Measurements from ENCODE around the gene MYH15. TPM values are rescaled to one million over a fixed set of nuclear protein-coding genes. Genes with fewer than 3 reads are reported as not detected.

Gene MYH15
- total and polyA plus RNA-seq, 7 donors = under 0.01 to 0.60 (median 0.31) TPM; not detected in 3

DNA sequence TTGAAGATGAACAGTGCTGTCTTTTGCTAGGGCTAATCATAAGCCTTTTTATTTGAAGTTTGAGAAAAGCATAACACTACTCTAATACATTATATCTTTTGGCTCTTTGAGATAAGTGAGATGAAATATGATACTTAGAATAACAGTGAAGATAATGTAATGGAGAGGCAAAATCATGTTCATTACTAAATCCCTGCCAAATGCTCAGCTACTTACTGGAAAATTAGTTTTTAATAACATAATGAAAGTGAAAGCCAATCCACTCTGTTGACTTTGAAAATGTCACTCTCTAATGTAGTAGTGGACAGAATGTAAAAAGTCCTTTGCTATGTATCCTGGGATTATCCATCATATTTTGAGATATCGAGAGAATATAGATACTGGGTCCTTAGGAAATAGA lies 35.9 kb upstream of the MYH15 start:
- no peaks in the 10 kb centered on the region for H3K27me3 ChIP-seq
- no peak for DNase-seq
- H3K4me3 ChIP-seq = no peak overlapping the region
- intact Hi-C loops (cut with DNase I) = no loop called here
- no peaks in the 10 kb centered on the region for H3K36me3 ChIP-seq
- no peaks in the 10 kb centered on the region for H3K4me1 ChIP-seq
- WGBS, 2 donors = 91 to 92% methylated on average over 1 of the region's 1 CpG
- TF ChIP-seq POLR2A (IDR thresholded peaks at IDR 0.05) (no peak), POLR2AphosphoS5 (IDR thresholded peaks at IDR 0.05) (no peak), EP300 (IDR thresholded peaks at IDR 0.05) (no peak)
- TF ChIP-seq, protein P1, sequence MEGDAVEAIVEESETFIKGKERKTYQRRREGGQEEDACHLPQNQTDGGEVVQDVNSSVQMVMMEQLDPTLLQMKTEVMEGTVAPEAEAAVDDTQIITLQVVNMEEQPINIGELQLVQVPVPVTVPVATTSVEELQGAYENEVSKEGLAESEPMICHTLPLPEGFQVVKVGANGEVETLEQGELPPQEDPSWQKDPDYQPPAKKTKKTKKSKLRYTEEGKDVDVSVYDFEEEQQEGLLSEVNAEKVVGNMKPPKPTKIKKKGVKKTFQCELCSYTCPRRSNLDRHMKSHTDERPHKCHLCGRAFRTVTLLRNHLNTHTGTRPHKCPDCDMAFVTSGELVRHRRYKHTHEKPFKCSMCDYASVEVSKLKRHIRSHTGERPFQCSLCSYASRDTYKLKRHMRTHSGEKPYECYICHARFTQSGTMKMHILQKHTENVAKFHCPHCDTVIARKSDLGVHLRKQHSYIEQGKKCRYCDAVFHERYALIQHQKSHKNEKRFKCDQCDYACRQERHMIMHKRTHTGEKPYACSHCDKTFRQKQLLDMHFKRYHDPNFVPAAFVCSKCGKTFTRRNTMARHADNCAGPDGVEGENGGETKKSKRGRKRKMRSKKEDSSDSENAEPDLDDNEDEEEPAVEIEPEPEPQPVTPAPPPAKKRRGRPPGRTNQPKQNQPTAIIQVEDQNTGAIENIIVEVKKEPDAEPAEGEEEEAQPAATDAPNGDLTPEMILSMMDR (IDR thresholded peaks at IDR 0.05) = no peak
- H3K27ac ChIP-seq = no peak overlapping the region
- no peaks in the 10 kb centered on the region for H3K9me3 ChIP-seq

DNA sequence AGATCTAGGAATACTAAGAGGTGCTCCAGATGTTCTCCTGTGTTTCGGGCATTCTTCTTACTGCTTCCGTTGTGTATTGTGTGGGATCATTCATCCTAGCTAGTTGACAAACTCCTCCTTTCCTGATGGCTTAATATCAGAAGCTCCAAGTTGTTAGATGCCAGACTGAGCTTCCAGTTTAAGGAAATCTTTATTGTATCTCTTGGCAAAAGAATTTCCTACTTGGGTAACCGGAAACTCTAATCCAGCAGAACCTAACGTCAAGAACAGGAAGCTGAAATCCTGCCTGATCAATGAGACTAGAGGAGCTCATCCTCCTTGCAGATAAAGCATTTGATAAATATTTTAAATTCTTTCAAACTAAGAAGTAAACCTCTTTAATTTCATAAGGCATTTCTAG lies 27.7 kb upstream of the MYH15 start:
- Histone ChIP-seq H3K27me3 (no peaks in the 10 kb centered on the region), H3K27ac (no peak overlapping the region), H3K4me3 (no peak overlapping the region), H3K4me1 (no peaks in the 10 kb centered on the region), H3K36me3 (no peaks in the 10 kb centered on the region), H3K9me3 (no peaks in the 10 kb centered on the region)
- TF ChIP-seq POLR2AphosphoS5 (IDR thresholded peaks at IDR 0.05) (no peak), POLR2A (IDR thresholded peaks at IDR 0.05) (no peak), EP300 (IDR thresholded peaks at IDR 0.05) (no peak)
- TF ChIP-seq, protein P1 (IDR thresholded peaks at IDR 0.05) = no peak
- WGBS, 2 donors = 80 to 84% methylated on average over 4 of the region's 4 CpGs
- intact Hi-C loops (cut with DNase I) = no loop called here
- DNase-seq = no peak

DNA sequence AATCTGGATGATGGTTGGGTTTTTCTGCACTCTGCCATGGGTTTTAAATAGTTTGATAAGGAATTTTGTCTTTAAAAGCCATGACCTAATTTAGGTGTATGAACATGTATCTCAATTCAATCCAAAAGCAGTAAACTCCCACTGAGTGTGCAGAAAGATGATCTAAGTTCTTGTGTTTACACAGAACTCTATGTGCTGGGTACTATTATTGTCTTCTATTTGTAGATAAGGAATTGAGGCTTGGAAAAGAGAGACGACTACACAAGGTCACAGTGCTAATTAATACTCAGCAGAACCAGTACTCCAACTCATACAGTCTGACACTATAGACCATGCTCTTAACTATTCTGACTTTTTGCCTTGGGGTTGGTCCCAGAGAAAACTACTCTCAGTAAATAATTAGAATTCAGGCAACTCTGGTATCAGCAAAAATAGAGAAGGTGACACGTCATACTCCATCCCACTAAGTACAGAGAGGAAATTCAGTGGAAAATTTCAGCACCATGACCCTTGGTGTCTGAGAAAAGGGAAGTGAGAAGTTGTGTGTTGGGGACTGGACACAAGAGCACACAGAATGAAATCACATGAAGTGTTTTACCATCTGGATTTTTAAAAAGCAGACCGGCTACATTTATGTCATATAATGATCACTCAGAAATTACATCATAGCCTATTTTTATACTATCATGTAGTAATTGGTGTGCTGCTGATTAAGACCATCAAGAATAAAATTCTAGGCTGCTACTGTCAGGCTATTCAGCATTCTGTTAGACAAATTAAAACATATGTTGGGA lies 18.3 kb upstream of the MYH15 start:
- no peak overlapping the region for H3K27ac ChIP-seq
- no peak overlapping the region for H3K4me3 ChIP-seq
- TF ChIP-seq POLR2A (IDR thresholded peaks at IDR 0.05) = no peak
- TF ChIP-seq POLR2AphosphoS5 (IDR thresholded peaks at IDR 0.05) = no peak
- TF ChIP-seq EP300 (IDR thresholded peaks at IDR 0.05) = no peak
- no peaks in the 10 kb centered on the region for H3K36me3 ChIP-seq
- intact Hi-C loops (cut with DNase I) = no loop called here
- WGBS, 2 donors = 55 to 66% methylated on average over 3 of the region's 3 CpGs
- no peaks in the 10 kb centered on the region for H3K27me3 ChIP-seq
- no peak for DNase-seq
- no peaks in the 10 kb centered on the region for H3K9me3 ChIP-seq
- H3K4me1 ChIP-seq = peaks cover 0 to 12% (median 2%) of the 10 kb centered on the region in 4 donors

DNA sequence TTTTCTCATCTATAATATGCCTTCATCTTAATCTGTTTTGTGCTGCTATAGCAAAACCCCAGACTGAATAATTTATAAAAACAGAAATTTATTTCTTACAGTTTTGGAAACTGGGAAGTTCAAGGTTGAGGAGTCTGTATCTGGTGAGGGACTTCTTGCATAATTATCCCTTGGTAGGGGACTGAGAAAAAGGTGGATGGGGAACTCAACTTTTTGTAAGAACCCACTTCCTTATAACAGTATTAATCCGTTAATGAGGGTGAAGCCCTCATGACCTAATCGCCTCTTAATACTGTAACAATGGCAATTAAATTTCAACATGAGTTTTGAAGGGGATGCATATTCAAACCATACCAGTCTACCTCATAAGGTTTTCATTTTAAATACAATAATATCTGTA lies 17.4 kb upstream of the MYH15 start:
- TF ChIP-seq POLR2A (IDR thresholded peaks at IDR 0.05) (no peak), EP300 (IDR thresholded peaks at IDR 0.05) (no peak), POLR2AphosphoS5 (IDR thresholded peaks at IDR 0.05) (no peak)
- TF ChIP-seq, protein P1 (IDR thresholded peaks at IDR 0.05) = no peak
- intact Hi-C loops (cut with DNase I) = no loop called here

DNA sequence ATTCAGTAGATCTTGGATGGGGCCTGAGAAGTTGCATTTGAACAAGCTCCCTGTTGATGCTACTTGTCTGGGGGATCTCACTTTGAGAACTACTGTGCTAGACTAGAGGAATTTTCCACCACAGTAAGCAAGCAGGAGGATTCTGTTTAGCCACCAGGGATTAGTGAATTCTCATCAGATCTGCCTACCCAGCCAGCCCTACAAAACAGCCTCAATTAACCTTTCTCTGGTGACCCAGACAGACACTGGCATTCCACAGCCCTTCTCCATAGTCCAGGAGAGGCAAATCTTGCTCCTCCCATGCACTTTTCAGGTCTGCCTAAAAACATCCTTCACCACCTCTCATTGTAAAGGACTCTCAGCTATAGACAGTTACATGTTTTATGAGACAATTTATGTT lies 16.7 kb upstream of the MYH15 start:
- H3K9me3 ChIP-seq = no peaks in the 10 kb centered on the region
- intact Hi-C loops (cut with DNase I) = no loop called here
- no peak for DNase-seq
- H3K27ac ChIP-seq = no peak overlapping the region
- H3K36me3 ChIP-seq = no peaks in the 10 kb centered on the region
- no peak overlapping the region for H3K4me3 ChIP-seq
- no peaks in the 10 kb centered on the region for H3K27me3 ChIP-seq
- TF ChIP-seq, protein P1 (IDR thresholded peaks at IDR 0.05) = no peak
- TF ChIP-seq EP300 (IDR thresholded peaks at IDR 0.05) (no peak), POLR2A (IDR thresholded peaks at IDR 0.05) (no peak), POLR2AphosphoS5 (IDR thresholded peaks at IDR 0.05) (no peak)
- peaks cover 0 to 12% (median 2%) of the 10 kb centered on the region in 4 donors for H3K4me1 ChIP-seq

More for the DNA sequence above, 17.4 kb upstream of the MYH15 start:
- Histone ChIP-seq H3K9me3 (no peaks in the 10 kb centered on the region), H3K27ac (no peak overlapping the region), H3K36me3 (no peaks in the 10 kb centered on the region), H3K4me3 (no peak overlapping the region), H3K27me3 (no peaks in the 10 kb centered on the region), H3K4me1 (peaks cover 0 to 12% (median 2%) of the 10 kb centered on the region in 4 donors)
- WGBS, 2 donors = 82 to 89% methylated on average over 2 of the region's 2 CpGs
- no peak for DNase-seq
